HG02981 (cell line): ENCODE data around the gene CREB3L2.

Source experiments
- ATAC-seq: cut with Tn5 transposase; IDR thresholded peaks from one replicate; pipeline ENCODE4 v1.9.1; 2021; ENCODE audit warnings: mild to moderate bottlenecking, moderate library complexity; ENCODE audit not compliant: unreplicated experiment

CREB3L2 gene

DNA sequence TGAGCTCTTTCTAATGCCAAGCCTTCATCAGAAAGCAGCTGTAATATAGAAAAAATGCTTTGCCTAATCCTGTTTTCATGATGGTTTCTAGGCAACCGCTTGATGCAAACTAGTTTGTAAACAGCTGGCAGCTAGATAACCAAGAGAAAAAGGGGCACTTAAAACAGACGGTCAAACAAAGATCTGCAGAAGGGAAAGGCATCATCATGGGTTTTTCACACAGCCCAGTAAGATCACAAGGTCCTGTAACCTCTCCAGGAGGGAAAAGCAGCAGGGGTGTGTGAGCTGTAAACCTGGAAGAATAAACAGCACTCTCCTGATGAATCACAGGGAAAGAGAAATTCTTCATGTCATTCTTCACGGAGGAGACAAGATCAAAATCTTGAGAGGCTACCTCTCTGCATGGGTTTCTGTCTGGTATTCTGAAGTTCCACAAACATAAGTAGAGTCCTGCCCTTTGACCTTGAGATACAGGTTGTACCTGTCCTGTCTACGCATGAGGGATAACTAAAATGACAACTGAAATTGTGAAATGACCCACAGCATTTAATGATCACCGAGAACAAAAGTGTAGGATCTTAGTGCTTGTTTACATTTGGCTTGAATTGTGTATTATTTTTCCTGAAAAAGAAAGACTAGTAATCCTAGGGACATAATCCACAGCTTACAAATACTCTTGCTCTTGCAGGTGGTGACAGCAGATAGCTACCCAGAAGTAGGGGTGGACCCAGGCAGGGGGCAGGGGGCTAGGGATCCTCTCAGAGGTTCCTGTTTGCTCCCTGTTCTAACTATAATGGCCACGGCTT, 48.0 kb downstream of the CREB3L2 start:
- ATAC-seq, result no peak

DNA sequence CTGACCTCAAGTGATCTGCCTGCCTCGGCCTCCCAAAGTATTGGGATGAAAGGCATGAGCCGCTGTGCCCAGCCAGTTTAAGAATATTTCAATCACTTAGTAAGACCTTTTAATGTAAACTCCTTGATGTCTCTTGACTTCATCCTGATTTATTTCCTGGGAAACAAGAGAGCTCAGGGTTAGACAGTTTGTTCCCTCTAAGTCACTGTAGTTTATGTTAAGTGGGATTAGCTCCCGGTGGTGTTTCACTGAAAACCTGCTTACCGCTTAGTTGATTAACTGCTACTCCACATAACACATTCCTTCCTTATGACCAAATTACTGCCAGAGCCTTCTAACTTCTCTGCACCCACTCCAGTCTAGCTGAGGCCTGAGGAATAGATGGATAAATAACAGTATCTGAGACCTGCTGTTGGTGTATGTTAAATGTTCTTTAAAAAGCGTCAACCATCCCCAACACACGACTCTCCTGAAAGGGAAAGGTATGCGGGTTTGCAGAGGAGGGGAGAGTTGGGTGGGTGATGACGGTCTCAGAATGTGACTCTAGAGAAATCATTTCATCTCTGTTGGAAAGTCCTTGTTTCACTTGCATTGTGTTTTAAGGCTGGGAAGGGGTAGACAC, 48.7 kb downstream of the CREB3L2 start:
- no peak for ATAC-seq

DNA sequence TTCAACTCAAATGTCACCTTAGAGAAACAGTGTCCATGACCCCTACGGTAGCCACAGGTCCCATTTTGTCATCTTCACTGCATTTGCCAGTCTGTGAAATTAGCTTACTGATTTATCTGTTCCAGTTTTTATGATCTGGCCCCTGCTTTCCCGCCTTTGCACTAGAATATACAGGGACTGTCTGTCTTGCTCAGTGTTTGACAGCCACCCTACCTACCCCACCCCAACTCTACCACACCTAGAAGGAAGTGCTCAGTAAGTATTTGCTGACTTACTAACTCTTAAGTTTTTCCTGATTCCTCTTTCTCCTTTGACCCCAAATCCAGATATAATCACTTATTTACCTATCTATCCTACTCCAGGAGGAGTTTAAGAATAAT, 49.5 kb downstream of the CREB3L2 start:
- ATAC-seq, result no peak

DNA sequence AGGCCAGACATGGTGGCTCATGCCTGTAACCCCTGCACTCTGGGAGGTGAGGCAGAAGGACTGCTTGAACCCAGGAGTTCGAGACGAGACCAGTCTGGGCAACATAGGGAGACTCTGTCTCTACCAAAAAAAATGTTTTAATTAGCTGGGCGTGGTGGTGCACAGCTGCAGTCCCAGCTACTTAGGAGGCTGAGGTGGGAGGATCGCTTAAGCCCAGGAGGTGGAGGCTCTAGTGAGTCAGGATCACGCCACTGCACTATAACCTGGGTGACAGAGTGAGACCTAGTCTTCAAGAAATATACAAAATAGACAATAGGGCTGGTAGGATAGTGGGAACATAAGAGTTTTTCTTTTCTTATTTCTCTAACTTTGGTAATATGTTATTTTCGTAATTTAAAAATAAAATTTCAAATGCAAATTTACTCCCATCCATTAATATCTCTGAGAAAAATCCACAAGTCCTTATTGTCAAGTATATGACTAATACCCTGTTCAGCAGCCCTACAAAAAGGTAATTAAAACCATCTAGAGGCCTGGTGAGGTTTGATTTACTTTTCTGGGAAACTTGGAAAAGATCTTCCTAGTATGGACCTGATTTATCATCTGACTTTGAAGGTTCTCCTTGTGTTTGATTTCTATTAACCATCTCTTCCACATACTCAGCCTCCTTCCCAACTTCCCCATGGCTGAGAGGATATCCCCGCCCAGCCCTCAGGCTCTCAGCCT, 50.0 kb downstream of the CREB3L2 start:
- ATAC-seq, result no peak

DNA sequence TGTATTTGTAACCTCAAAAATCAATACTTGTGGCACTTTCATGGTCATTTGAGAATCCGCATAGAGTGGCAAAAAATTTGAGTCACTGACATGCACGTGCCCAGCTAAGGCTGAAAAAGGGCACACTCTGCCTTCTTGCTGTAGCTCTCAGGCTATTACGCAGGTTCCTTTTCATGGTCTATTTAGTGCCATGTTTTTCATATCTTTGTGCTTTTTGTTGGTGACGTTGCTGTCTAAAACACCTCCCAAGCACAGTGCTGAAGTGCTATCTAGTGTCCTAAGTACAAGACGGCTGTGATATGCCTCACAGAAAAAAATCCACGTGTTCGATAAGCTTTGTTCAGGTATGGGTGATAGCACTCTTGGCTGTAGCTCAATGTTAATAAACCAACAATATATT, 50.9 kb downstream of the CREB3L2 start:
- ATAC-seq, result no peak

DNA sequence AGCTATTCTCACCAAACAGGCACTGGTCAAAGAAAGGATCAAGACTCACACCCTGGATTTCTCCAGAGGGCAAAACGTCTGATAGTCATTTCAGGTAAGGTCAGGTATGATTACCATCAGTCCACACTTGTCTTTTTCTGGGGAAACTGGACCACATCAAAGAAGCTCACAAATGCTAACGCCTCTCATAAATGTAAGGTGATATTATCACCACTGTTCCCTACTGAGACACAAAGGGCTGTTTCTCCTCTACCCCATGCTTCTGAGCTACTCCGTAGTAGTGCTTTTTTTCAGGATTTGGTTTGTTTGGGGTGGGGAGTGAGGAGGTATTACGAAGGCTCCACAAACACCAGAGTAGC, 51.6 kb downstream of the CREB3L2 start:
- ATAC-seq, result no peak

DNA sequence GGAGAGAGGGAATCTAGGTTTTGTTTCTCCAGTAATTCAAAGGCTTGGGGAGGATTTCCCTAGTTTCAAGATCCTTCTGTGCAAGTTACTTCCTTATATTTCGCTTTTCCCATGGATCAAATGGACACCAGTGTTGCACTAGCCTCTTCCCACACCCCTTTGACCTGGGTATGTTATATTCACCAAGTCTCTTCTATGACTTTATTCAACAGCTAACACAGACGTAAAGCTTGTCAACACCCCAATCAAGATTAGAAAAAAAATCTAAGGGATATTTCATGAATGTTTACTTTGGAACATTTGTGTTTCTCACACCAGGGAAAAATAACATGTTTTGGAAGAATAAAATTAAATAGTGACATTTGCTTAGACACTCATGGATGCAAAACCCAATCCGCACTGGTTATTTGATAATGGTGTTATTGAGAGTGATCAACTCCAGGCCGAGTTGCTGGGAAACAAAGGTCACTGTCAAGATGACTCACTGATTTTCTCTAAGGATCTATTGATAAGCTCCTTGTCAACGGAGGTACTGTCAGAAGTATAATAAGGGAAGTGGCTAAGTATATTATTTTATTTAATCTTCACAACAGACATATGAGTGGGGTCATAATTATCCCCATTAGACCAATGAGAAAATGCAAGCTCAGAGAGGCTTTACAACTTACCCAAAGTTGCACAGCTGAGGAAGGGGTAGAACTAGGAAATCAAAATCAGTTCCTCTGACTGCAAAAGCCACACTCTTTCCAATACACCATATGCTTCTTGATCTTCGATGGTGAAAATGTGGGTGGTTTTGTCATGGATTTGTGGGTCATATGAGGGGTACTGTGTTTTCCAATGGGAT, 52.2 kb downstream of the CREB3L2 start:
- ATAC-seq, result no peak

DNA sequence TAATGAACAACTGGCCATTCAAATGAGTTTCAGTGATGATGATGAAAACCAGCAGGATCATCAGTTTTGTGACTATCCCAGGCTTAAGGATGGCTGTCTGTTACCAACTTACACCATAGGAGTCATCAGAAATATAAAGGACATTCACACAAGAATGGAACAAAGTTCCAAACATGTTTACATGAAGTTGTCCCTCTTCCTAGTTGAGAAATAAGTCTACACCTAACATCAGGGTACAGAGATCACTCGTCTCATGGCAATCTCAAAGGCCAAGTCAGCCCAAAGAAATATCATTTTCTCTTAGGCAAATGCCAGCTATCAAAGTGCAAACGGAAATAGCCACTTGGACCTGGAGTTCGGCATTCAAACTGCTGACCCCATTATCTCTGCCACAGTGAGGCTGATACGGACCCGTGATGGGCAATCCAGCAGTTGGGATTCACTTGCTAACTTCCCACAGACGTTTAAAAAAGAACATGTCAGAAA, 53.0 kb downstream of the CREB3L2 start:
- ATAC-seq, result no peak

- ATAC-seq, result no peak
Observed at GRCh38 chr7:137948083-137948844, 53.6 kb downstream of the CREB3L2 start.

- ATAC-seq, result no peak
Observed at GRCh38 chr7:137947046-137947445, 54.8 kb downstream of the CREB3L2 start.

DNA sequence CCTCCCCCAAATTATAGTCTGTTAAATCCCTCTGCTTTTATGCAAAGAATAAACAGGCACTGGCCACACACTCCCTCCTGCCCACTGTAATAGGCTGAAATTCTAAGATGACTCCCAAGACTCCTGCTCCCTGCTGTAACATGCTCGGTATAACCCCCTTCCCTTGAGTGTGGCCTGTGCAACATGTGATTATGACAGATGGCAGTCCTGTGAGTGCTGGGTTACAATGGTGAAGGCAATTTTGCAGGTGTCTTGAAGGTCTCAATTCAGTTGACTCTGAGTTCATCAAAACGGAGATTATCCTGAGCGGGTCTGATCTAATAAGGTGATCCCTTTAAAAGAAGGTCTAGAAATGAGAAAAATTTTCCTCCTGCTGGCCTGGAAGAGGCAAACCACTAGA, 55.9 kb downstream of the CREB3L2 start:
- ATAC-seq, result no peak

DNA sequence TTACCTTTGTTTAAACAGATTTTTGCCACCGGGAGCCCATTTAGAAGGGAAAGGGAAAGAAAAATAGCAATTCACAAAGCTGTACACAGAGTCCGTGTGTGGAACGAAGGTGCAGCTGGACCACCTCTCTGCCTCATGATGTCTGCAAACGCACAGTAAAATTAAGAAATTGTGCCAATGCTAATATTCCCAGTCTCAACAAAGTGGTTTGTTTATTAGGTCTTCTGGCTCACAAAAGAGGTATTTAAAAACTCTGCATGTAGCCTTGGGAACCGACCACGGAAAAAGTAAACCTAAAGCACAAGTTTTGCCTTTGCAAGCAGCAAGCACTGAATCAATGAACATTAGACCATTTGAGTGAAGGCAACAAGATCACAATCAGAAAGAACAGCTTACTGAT, 57.7 kb downstream of the CREB3L2 start:
- no peak for ATAC-seq

DNA sequence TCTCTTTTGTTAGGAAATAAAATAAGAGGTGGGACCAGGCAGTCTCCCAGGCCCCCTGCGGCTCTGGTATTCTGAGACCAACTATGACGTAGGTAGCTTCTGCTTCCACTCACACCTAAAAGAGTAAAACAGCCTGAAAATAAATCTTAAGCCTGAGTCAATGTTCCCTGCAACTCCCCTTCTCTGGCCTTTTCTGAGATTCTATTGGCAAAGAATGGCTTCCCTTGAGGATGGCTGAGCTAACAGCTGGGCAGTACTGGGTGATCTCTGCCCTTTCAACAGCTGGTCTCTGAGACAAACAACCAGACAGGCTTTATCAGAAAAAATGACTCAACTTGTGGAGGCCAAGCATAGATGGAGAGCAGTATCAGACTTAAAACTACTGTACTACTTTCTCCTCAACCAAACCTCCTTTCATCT, 58.7 kb downstream of the CREB3L2 start:
- no peak for ATAC-seq

DNA sequence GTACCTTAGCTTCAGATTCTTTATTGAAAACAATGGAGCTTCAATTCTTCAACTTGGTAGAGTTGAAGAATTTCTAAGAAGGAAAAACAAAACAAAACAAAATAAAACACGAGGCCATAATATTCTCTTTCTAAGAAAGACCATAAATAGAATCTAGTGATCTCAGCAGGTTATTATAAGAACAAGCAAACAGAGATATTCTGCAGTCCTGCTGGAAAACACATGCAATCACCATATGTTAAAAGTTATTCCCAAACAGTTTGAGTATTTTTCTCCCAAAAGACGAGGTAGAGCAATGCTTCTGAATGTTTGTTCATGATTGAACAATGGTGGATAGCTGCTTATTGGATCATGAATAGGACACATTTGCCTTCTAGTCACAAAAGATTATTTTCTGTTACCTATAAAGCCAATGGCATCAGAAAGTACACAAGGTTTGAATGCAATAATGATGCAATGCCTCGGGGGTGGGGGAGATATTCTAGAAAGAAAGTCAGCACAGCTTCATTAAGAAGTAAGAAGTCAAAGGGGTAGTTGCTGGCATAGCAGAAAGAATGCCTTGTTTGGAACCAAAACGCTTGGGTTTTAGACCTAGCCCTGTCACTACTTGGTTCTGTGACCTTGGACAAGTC, 59.3 kb downstream of the CREB3L2 start:
- no peak for ATAC-seq

GRCh38 chr7:137940656-137941518, 61.0 kb downstream of the CREB3L2 start:
- no peak for ATAC-seq

DNA sequence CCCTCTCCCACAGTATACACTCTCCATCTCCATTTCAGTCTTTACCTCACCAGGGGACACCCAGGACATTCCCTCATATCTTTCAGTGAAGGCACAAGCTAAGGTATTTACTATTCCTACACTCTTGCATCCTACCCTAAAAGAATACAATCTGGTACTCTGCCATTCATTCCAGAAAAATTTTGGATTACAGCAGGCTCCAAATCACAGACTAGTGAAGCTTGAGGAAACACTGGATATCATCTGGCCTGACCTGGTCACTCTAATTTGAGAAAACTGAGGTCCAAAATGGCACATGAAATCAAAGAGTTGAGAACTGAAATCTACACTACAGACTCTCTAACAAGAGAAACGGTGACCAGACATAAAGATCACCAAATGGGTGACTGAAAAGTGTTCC, 61.7 kb downstream of the CREB3L2 start:
- ATAC-seq, result no peak

- no peak for ATAC-seq
Observed at GRCh38 chr7:137937202-137937560, 64.7 kb downstream of the CREB3L2 start.

GRCh38 chr7:137936509-137937201, 65.2 kb downstream of the CREB3L2 start:
- no peak for ATAC-seq
